ENCODE data around the gene KLF7.

KLF7 gene

DNA sequence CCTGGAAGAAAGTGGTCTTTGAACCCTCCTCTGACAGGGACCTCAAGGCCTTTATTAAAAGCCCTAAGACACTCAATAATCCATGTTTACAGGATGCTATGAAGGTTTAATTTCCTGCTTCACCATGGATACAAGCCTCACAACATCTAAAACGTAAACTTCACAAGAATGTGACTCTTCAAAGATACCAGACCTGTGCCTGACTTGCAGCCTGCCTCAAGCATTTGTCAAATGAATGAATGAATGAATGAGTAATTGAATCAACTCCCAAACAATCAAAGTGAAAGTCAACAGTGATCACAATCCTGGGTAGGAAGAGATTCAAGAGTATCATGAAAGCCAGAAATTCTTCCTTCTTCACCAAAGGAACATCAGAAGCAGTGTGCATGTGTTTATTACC lies 30.4 kb downstream of the KLF7 start:
- 100% methylated on average over 1 of the region's 1 CpG for WGBS
- Histone ChIP-seq H3K27me3 (ENCODE audit: insufficient read depth, low read length) (no peaks in the 10 kb centered on the region), H3K4me1 (ENCODE audit: insufficient read depth, low read length) (peaks cover 67% of the 10 kb centered on the region), H3K9me3 (ENCODE audit: insufficient read depth, low read depth, low read length) (no peaks in the 10 kb centered on the region), H3K4me3 (ENCODE audit: low read length) (no peak overlapping the region), H3K9ac (ENCODE audit: low read depth, low read length) (no peak overlapping the region), H3K36me3 (ENCODE audit: insufficient read depth, low read length) (peaks cover 3% of the 10 kb centered on the region; the same call in 1 of the 2 replicates), H3K27ac (ENCODE audit: low read depth, low read length) (no peak overlapping the region)

DNA sequence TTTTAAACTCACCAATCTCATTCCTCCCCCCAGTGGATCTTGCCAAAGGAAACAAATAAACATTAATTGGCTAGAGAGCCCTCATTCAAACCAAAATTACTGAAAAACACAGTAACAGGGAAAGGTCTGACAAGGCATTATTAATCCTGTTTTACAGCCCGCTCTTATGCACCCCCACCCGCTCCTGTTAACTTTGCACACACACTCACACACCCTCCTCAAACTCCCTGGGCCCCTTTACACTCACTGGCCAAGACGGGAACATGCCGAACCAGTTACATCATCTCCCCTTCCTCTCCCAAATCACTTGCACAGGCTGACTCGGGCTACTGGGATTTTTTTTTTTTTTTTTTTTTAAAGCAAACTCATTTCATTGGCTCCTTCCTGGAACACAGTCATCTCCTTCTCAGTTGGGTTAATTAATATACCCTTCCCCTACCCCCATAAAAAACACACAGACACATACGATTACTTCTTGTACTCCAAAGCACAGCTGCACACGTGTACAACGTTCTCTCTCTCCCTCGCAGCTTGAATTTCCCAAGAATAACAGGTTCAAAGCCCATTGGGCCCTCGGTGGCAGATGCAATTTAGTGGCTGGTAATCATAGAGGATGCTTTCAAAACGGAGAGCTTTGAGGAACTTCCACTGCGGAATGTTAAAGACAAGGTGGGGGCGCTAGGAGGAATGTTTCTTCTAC lies 31.8 kb downstream of the KLF7 start:
- 55% methylated on average over 13 of the region's 13 CpGs for WGBS
- H3K36me3 ChIP-seq (ENCODE audit: insufficient read depth, low read length) = peaks cover 3% of the 10 kb centered on the region; the same call in 1 of the 2 replicates
- H3K4me1 ChIP-seq (ENCODE audit: insufficient read depth, low read length) = peaks cover 64% of the 10 kb centered on the region
- no peaks in the 10 kb centered on the region for H3K27me3 ChIP-seq (ENCODE audit: insufficient read depth, low read length)
- no peaks in the 10 kb centered on the region for H3K9me3 ChIP-seq (ENCODE audit: insufficient read depth, low read depth, low read length)
- H3K27ac ChIP-seq (ENCODE audit: low read depth, low read length) = peak overlapping the region; percentile 46
- peak overlapping the region; percentile 17; the same call in 1 of the 2 replicates for H3K4me3 ChIP-seq (ENCODE audit: low read length)
- H3K9ac ChIP-seq (ENCODE audit: low read depth, low read length) = peak overlapping the region; percentile 48; the same call in 1 of the 2 replicates

DNA sequence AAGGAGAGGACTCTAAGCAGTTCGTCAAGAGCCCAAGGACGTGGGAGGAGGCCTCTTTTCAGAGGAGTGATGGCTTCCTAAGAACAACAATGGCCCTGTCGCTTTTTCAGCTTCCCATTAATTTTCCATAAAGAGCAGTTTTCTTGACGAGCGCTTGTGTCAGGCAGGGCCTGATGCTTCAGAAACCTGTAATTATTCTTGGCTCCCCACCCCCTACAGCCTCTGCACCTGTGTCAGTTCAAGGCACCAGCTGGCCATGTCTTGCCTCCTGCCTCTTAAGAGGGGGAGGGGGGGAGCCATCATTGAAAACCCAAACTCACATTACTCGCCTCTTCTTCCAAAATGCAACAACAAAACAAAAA lies 32.3 kb downstream of the KLF7 start:
- WGBS = 52% methylated on average over 6 of the region's 6 CpGs
- peak overlapping the region; percentile 46 for H3K27ac ChIP-seq (ENCODE audit: low read depth, low read length)
- peak overlapping the region; percentile 17; the same call in 1 of the 2 replicates for H3K4me3 ChIP-seq (ENCODE audit: low read length)
- peaks cover 6% of the 10 kb centered on the region; the same call in 1 of the 2 replicates for H3K36me3 ChIP-seq (ENCODE audit: insufficient read depth, low read length)
- H3K9ac ChIP-seq (ENCODE audit: low read depth, low read length) = peak overlapping the region; percentile 48; the same call in 1 of the 2 replicates
- peaks cover 59% of the 10 kb centered on the region for H3K4me1 ChIP-seq (ENCODE audit: insufficient read depth, low read length)
- H3K9me3 ChIP-seq (ENCODE audit: insufficient read depth, low read depth, low read length) = no peaks in the 10 kb centered on the region
- H3K27me3 ChIP-seq (ENCODE audit: insufficient read depth, low read length) = no peaks in the 10 kb centered on the region

DNA sequence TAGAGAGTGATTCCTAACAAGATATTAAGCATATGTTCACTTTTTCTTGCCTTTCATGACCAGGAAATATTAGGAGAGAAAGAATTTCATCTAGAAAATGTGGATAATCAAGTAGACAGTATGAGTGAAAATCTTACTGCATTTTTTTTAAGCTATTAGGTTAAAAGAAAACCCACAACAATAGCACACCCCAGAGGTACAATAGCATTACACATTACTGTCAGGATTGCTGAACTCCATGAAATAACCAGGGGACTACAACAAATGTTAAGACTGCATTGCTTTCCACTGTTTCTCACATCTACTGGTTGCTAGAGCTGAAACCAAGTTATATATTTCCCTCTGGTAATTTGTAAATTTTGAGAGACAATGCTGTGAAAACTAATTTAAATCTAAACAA lies 33.7 kb downstream of the KLF7 start:
- Histone ChIP-seq H3K9ac (ENCODE audit: low read depth, low read length) (no peak overlapping the region), H3K4me3 (ENCODE audit: low read length) (no peak overlapping the region), H3K4me1 (ENCODE audit: insufficient read depth, low read length) (peaks cover 51% of the 10 kb centered on the region), H3K9me3 (ENCODE audit: insufficient read depth, low read depth, low read length) (peaks cover 5% of the 10 kb centered on the region; the same call in 1 of the 2 replicates), H3K27me3 (ENCODE audit: insufficient read depth, low read length) (no peaks in the 10 kb centered on the region), H3K27ac (ENCODE audit: low read depth, low read length) (peak overlapping the region; percentile 28; the same call in 1 of the 2 replicates), H3K36me3 (ENCODE audit: insufficient read depth, low read length) (peaks cover 13% of the 10 kb centered on the region; the same call in 1 of the 2 replicates)

DNA sequence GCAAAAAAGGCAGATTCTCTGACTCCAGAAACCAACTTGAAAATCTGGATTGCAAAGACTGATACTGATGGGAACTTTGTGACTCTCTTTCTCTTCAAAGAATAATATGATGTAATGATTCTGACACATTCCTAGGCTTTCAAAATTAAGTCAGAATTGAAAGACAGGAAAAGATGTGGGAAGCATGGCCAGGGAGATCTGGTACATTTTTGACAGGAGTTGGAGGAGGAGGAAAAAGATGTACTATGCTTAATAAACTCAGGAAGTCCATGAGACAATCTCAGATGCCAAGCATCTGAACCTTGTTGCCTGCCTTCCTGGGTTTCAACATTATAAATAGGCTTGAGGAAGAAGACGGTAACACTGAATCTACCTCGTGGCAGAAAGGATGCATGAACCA lies 34.2 kb downstream of the KLF7 start:
- Histone ChIP-seq H3K27ac (ENCODE audit: low read depth, low read length) (no peak overlapping the region), H3K9ac (ENCODE audit: low read depth, low read length) (no peak overlapping the region), H3K9me3 (ENCODE audit: insufficient read depth, low read depth, low read length) (peaks cover 5% of the 10 kb centered on the region; the same call in 1 of the 2 replicates), H3K4me3 (ENCODE audit: low read length) (no peak overlapping the region), H3K4me1 (ENCODE audit: insufficient read depth, low read length) (peaks cover 47% of the 10 kb centered on the region), H3K27me3 (ENCODE audit: insufficient read depth, low read length) (no peaks in the 10 kb centered on the region), H3K36me3 (ENCODE audit: insufficient read depth, low read length) (peaks cover 13% of the 10 kb centered on the region; the same call in 1 of the 2 replicates)
- 87% methylated on average over 2 of the region's 2 CpGs for WGBS

DNA sequence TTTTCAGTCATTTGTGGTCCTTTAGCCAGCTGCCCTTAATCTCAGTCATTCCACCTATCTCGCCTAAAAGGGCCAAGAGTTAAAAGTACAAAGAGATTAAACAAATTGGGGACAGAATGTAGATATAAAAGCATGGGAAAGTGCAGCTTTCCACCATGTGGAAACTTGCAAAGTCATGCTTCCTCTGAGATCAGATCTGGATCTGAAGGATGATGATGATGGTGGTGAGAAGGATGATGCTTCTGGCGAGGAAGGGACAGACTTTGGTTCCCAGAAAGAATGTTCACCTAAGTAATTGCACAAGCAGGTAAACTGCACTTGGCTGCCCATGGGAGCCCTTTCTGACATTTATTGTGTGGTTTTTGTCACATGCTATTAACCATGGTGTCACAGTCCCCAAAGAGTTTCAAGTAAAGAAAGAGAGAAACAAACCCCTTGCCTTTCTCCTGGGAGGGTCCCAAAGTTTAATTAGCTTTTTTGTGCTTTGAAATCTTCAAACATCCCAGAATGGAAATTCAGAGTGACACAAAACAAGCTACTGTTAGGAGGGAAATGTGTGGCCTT lies 34.7 kb downstream of the KLF7 start:
- Histone ChIP-seq H3K4me3 (ENCODE audit: low read length) (no peak overlapping the region), H3K4me1 (ENCODE audit: insufficient read depth, low read length) (peaks cover 42% of the 10 kb centered on the region), H3K27me3 (ENCODE audit: insufficient read depth, low read length) (no peaks in the 10 kb centered on the region), H3K36me3 (ENCODE audit: insufficient read depth, low read length) (peaks cover 13% of the 10 kb centered on the region; the same call in 1 of the 2 replicates), H3K9ac (ENCODE audit: low read depth, low read length) (no peak overlapping the region), H3K27ac (ENCODE audit: low read depth, low read length) (no peak overlapping the region), H3K9me3 (ENCODE audit: insufficient read depth, low read depth, low read length) (peaks cover 5% of the 10 kb centered on the region; the same call in 1 of the 2 replicates)
- WGBS = 97% methylated on average over 2 of the region's 2 CpGs

DNA sequence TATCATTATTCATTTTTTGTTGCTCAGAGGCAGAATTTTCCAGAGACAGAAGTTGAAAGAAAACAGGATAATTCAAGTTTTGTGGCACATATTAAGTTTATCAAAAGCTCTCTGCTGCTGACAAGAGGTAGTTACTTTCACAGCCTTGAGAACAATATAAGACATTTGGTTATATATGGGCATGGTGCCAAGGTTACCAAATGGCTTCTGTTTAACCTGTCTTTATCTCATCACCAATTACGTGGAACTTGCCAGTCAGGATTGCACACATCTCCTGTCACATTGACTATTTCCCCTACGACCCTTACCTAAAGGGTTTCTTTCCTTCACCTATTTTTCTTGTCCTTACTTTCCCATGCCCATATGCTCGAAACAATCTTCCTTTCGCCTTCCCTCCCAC lies 35.9 kb downstream of the KLF7 start:
- H3K27ac ChIP-seq (ENCODE audit: low read depth, low read length) = no peak overlapping the region
- H3K9me3 ChIP-seq (ENCODE audit: insufficient read depth, low read depth, low read length) = peaks cover 5% of the 10 kb centered on the region; the same call in 1 of the 2 replicates
- no peaks in the 10 kb centered on the region for H3K27me3 ChIP-seq (ENCODE audit: insufficient read depth, low read length)
- no peak overlapping the region for H3K9ac ChIP-seq (ENCODE audit: low read depth, low read length)
- H3K4me1 ChIP-seq (ENCODE audit: insufficient read depth, low read length) = peaks cover 33% of the 10 kb centered on the region
- no peak overlapping the region for H3K4me3 ChIP-seq (ENCODE audit: low read length)
- H3K36me3 ChIP-seq (ENCODE audit: insufficient read depth, low read length) = peaks cover 13% of the 10 kb centered on the region; the same call in 1 of the 2 replicates
- 91% methylated on average over 4 of the region's 4 CpGs for WGBS

DNA sequence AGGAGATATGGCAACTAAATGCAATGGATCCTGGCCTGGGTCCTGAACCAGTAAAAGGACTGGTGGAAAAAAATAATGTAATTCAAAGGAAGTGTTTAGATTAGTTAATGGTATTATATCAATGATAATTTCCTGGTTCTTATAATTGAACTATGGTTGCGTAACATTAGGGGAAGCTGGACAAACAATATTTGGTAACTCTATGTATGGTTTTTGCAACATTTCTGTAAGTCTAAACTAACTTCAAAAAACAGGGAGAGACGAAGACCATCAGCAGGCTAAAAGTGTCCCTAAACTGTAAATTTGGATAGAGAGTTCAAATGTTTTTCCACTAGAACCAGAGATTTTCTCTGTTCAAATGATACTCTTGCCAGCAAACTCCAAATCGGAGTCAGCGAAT lies 36.9 kb downstream of the KLF7 start:
- Histone ChIP-seq H3K9me3 (ENCODE audit: insufficient read depth, low read depth, low read length) (peaks cover 5% of the 10 kb centered on the region; the same call in 1 of the 2 replicates), H3K36me3 (ENCODE audit: insufficient read depth, low read length) (peaks cover 19% of the 10 kb centered on the region), H3K27me3 (ENCODE audit: insufficient read depth, low read length) (no peaks in the 10 kb centered on the region), H3K4me1 (ENCODE audit: insufficient read depth, low read length) (peaks cover 30% of the 10 kb centered on the region), H3K27ac (ENCODE audit: low read depth, low read length) (no peak overlapping the region), H3K9ac (ENCODE audit: low read depth, low read length) (no peak overlapping the region), H3K4me3 (ENCODE audit: low read length) (no peak overlapping the region)
- WGBS = 97% methylated on average over 4 of the region's 4 CpGs

DNA sequence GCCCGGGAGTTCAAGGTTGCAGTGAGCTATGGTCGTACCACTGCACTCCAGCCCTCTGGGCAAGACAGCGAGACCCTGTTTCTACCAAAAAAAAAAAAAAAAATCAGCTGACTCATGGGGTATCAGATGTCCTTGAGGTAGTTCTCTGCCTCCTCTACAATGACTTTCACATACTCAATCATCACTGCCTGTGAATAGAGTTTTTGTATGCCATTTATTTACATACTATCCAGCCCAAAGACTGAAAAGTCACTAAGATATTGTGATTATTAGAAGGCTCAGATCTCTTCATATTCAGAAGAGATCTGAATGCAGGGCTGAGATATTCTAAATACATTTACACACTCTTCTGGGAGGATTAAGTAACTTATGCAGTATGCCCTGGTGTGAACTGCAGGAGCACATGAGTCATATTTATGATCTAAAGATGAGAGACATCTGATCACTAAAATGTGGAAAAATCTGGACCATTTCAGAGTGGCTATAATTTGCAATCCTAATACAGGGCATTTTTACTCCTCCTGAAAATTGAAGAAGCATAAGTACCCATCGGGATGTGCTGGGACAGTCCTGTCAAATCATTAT lies 38.9 kb downstream of the KLF7 start:
- Histone ChIP-seq H3K4me1 (ENCODE audit: insufficient read depth, low read length) (peaks cover 30% of the 10 kb centered on the region), H3K4me3 (ENCODE audit: low read length) (no peak overlapping the region), H3K9me3 (ENCODE audit: insufficient read depth, low read depth, low read length) (peaks cover 5% of the 10 kb centered on the region; the same call in 1 of the 2 replicates), H3K36me3 (ENCODE audit: insufficient read depth, low read length) (peaks cover 29% of the 10 kb centered on the region), H3K9ac (ENCODE audit: low read depth, low read length) (no peak overlapping the region), H3K27ac (ENCODE audit: low read depth, low read length) (no peak overlapping the region), H3K27me3 (ENCODE audit: insufficient read depth, low read length) (no peaks in the 10 kb centered on the region)
- 89% methylated on average over 4 of the region's 4 CpGs for WGBS

DNA sequence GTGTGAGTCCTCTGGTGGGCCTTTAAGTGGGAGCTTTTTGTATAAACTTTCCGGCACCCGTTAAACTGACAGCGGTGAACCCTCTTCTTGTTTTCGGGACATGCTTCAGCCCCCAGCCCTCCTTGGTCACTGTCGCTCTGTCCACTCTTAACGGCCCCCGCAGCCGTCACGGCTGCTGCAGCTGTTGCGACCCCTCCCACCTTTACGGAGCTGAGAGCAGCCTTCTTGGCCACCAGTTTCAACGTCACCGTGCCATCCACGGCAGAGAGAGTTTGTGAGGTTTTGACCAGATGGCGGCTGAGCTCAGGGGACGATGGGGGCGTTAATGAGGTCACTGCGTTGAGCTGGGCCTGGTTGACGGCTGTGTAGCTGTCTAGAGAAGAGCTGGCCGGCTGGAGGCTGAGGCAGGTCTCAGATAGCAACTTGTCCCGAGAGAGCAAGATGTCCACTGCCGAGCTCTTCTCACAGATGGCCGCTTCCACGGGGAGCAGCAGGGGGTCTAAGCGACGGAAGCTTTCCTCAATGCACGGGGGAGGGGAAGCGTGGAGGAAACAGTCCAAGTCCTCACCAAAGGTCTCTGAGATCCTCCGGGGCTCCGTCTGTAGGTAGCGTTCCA lies 41.9 kb downstream of the KLF7 start:
- Histone ChIP-seq H3K27me3 (ENCODE audit: insufficient read depth, low read length) (no peaks in the 10 kb centered on the region), H3K27ac (ENCODE audit: low read depth, low read length) (peak overlapping the region; percentile 71), H3K9ac (ENCODE audit: low read depth, low read length) (no peak overlapping the region), H3K9me3 (ENCODE audit: insufficient read depth, low read depth, low read length) (peaks cover 5% of the 10 kb centered on the region; the same call in 1 of the 2 replicates), H3K4me1 (ENCODE audit: insufficient read depth, low read length) (peaks cover 36% of the 10 kb centered on the region), H3K4me3 (ENCODE audit: low read length) (no peak overlapping the region), H3K36me3 (ENCODE audit: insufficient read depth, low read length) (peaks cover 35% of the 10 kb centered on the region)
- WGBS = 87% methylated on average over 31 of the region's 31 CpGs

DNA sequence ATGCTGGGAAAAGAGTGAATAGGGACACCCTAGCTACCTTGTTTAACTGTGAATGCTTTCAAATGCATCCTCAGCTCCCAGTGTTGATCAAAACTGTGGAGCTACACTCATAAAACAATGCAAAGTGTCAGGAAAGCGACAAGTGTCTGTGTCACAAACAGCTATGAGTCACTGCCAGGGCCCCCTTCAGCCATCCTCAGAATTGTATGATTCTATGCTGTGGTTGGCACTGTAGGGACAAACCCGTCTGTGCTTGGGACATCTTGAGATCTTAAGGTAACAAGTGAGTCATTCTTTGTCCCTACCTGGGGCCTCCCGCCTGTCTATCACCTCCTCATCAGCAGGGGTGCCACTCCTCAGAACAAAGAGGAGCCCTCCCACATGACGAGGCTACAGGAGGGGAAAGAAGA lies 42.4 kb downstream of the KLF7 start:
- Histone ChIP-seq H3K9me3 (ENCODE audit: insufficient read depth, low read depth, low read length) (peaks cover 5% of the 10 kb centered on the region; the same call in 1 of the 2 replicates), H3K9ac (ENCODE audit: low read depth, low read length) (0 out of 2 replicates have a peak overlapping the region, but pooled peaks have one; percentile 34), H3K27me3 (ENCODE audit: insufficient read depth, low read length) (no peaks in the 10 kb centered on the region), H3K27ac (ENCODE audit: low read depth, low read length) (peak overlapping the region; percentile 71), H3K4me1 (ENCODE audit: insufficient read depth, low read length) (peaks cover 36% of the 10 kb centered on the region), H3K4me3 (ENCODE audit: low read length) (no peak overlapping the region), H3K36me3 (ENCODE audit: insufficient read depth, low read length) (peaks cover 37% of the 10 kb centered on the region)
- 36% methylated on average over 4 of the region's 4 CpGs for WGBS

Data from HUES64 (cell line).